Peyer's patch (tissue), 4 donors: Measurements from ENCODE around the gene PDCD6IP.

Source experiments
- POLR2A ChIP-seq, 2 donors: fragments of 450-650 bp; IDR thresholded peaks; one replicate each; pipeline ENCODE4 v1.5.1; 2017; ENCODE audit warnings: antibody characterized with exemption in 2 of 2, mild to moderate bottlenecking in 2 of 2, moderate library complexity in 2 of 2
- TF ChIP-seq, protein P1 (sequence below), 6 experiments: fragments of 450-650 bp in 4 of 6; fragments of 200-600 bp in 2 of 6; sonication (generic) in 1 of 6; IDR thresholded peaks; one replicate each; pipeline ENCODE4 v1.5.1; 2017 to 2019; ENCODE audit warnings: antibody characterized with exemption in 6 of 6, mild to moderate bottlenecking in 3 of 6, moderate library complexity in 1 of 6

DNA sequence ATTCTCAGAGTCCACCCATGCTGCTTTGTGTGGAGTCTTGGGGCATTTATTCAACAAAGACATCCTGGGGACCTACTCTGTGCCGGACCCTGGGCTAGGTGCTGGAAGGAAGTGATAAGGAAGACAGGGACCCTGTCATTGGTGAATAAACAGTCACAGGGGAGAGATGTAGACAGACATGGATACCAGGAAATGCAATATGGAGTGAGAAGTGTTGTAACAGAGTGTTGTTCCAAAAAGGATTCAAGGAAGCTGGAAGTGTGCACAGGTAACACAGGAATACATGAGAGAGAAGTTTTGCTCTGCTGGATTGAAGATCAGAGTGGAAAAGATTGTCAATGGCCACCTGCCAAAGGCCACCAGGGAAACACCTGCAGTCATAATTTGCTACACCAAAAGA, 89.0 kb downstream of the PDCD6IP start:
- no peak for TF ChIP-seq POLR2A (IDR thresholded peaks at IDR 0.05)
- TF ChIP-seq, protein P1, sequence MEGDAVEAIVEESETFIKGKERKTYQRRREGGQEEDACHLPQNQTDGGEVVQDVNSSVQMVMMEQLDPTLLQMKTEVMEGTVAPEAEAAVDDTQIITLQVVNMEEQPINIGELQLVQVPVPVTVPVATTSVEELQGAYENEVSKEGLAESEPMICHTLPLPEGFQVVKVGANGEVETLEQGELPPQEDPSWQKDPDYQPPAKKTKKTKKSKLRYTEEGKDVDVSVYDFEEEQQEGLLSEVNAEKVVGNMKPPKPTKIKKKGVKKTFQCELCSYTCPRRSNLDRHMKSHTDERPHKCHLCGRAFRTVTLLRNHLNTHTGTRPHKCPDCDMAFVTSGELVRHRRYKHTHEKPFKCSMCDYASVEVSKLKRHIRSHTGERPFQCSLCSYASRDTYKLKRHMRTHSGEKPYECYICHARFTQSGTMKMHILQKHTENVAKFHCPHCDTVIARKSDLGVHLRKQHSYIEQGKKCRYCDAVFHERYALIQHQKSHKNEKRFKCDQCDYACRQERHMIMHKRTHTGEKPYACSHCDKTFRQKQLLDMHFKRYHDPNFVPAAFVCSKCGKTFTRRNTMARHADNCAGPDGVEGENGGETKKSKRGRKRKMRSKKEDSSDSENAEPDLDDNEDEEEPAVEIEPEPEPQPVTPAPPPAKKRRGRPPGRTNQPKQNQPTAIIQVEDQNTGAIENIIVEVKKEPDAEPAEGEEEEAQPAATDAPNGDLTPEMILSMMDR (IDR thresholded peaks at IDR 0.05) = no peak
